ENCODE data around the gene TMEM176B.
"Not testable (repeated sequence)": the region's sequence is repeated elsewhere in the genome, so short reads cannot be mapped to it uniquely, and the experiment has no call there.

Gene TMEM176B

DNA sequence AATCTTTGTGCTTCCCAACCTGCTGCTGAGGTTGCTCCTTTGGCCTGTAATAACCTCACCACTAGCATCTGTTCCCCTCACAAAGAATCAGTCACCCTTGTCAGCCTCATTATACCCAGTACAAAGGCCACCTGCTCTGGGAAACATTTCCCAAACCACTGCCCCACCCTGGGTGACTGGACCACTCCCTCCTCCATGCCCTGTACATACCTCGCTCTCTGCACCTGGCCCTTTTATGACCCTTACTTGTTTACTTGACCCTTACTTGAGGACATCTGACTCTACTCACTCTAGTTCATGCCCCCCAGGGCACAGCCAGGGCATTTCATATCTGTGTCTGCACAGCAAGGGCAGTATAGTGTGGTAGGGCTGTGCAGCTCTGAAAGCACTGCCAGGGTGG is 30.8 kb upstream of the TMEM176B start:
- no peak for DNase-seq
- TF ChIP-seq POLR2A (IDR thresholded peaks at IDR 0.05; ENCODE audit: low read length) = no peak

DNA sequence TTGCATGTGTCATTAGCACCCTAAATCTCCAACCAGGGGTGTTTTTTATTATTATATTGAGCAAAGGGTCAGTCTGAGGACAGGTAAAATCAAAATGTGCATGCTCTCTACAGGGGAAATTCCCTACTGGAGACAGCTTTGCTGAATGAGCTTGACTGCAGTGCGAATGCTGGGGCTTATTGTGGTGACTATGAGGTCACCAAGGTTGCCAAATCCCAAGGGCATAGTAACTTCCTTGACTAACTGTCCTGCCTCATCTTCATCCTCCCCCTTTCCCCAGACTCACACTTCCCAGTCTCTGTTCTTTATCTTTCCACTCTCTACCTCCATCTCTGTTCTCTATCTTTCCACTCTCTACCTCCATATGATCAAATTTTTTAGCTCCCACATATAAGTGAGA is 29.3 kb upstream of the TMEM176B start:
- TF ChIP-seq POLR2A (IDR thresholded peaks at IDR 0.05; ENCODE audit: low read length) = no peak
- no peak for TF ChIP-seq GATA1 (IDR thresholded peaks at IDR 0.05; ENCODE audit: low read depth, low read length)
- DNase-seq = no peak

DNA sequence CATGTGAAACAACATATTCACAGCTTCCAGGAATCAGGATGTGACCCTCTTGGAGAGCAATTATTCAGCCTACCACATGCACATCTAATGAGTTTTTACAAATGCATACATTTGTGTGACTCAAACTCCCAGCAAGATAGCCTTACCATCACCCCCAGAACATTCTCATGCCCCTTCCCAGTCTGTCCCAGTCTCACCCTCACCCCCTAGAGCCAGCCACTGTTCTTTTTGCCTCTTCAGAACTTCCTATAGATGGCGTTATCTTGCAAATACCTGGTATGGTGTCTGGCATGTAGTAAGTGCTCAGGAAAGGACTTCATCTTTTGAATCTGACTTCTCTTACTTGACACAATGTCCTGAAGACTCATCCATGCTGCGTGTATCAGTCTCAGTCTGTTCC is 28.2 kb upstream of the TMEM176B start:
- TF ChIP-seq GATA1 (IDR thresholded peaks at IDR 0.05; ENCODE audit: low read depth, low read length) (no peak), POLR2A (IDR thresholded peaks at IDR 0.05; ENCODE audit: low read length) (no peak)
- no peak for DNase-seq

DNA sequence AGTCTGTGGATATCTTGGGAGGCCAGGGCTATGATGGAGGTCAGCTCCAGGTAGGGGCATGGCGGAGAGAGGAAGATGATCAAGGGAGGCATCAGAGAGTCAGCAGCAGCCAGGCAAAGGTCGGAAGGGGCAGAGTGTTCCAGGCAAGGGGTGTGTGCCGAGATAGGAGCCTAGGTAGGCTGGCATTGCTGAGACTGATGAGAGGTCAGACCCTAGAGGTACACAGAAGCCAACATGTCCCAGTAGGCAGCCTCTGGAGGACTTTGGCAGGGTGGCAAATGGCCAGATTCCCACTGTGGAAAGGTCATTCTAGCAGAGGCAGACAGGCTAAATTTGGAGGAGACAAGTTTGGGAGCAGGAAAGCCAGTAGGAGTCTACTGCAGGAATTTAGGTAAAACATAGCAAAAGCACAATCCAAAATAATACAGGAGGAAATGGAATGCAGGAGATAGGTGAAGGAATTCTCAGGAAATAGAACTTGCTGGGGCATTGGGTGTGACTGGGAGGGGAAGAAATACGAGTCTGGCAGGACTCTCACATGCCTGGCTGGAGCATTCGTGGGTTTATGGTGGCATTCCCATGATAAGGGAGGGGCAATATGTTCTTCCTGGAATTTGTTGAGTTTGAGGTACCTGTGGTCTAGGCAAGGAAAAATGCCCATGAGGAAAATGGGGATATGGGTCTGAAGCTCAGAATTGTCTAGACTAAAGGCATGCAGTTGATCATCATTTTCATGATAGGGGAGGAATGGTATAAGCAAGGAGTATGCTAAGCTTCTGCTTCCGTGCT is 26.1 kb upstream of the TMEM176B start:
- no peak for DNase-seq
- TF ChIP-seq POLR2A (IDR thresholded peaks at IDR 0.05; ENCODE audit: low read length) (no peak), GATA1 (IDR thresholded peaks at IDR 0.05; ENCODE audit: low read depth, low read length) (no peak)

DNA sequence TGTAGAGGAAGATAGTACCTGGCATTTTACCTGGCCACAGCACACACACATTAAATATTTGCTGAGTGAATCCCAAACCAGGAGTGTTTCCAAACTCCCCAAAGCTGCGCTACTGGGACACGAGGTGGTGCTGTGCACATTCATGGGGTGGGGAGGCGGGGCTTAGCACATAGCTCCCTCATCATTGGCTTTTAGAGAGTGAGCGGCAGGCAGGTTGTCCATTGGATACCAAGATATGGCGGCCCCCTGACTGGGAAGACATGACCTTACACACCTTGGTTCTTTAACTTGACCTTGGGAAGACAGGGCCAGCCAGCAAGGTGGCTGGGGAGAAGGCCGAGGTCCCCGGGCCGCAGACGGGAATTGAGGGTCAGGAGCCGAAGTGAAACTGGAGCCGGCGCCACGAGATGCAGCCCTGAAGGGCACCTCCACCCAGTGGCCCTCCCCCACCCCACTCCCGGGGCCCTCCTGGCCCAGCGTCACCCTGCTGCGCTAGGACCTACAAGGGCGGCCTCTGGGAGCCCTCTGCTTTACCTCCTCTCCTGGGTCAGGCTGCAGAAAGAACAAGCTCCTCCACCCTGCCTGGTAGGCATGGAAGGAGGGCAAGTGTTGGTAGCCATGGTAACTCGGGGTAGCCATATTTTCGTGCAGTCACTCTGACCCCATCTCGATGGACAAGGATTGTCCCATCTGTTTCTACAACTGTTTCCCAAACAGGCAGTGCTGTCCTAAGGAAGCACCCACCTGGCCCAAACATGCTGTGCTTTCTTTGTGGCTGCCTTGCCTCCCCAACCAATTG is 24.4 kb upstream of the TMEM176B start:
- TF ChIP-seq POLR2A (IDR thresholded peaks at IDR 0.05; ENCODE audit: low read length) = no peak
- no peak for TF ChIP-seq GATA1 (IDR thresholded peaks at IDR 0.05; ENCODE audit: low read depth, low read length)
- peak in 1 of 2 experiments; percentile 7 for DNase-seq

DNA sequence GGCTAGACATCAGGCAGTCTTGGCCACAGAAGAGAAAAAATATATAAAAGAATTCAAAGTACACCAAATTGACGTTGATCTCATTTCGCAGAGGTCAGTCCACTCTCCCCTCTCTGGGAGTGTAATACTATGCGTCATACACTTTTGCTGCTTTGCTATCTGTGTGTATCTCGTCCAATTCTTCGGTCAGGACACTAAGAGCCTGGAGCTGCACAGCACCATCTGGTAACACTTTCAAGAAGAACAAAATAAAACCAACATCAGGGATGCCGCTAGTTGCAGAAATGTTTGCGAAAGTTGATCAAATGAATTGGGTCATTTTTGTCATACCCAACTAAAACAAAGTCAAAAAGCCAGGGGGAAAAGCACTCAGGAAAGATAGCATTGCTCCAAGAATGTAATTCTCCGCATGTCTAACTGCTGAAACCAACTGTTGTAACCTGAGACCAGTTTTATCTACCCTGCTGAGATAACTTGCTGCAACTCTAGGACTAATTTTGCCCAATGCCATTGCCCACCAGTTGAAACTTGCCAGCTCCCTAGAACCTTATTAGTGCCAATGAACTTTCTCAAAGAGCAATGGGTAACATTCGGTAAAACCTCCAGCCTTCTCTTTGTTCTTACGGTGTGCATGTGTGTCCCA is 23.4 kb upstream of the TMEM176B start:
- TF ChIP-seq POLR2A (IDR thresholded peaks at IDR 0.05; ENCODE audit: low read length) (no peak), GATA1 (IDR thresholded peaks at IDR 0.05; ENCODE audit: low read depth, low read length) (no peak)
- no peak for DNase-seq

DNA sequence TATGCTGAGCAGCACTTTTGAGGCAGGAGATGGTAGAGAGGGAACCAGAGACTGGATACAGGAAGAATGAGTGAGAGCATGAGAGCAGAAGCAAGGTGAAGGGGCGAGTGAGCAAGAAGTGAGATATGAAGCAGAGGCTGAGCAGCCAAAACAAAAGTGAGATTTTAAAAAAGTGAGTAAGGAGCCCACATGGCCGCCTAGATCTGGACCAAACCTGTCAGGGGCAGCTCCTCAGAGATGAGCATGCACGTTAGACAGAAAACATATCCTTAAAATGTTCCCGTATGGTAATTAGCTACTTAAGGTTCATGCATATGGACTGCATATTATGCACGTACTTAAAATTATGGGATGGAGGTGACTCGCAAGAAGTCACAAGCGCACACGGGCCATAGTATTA is 22.9 kb upstream of the TMEM176B start:
- TF ChIP-seq GATA1 (IDR thresholded peaks at IDR 0.05; ENCODE audit: low read depth, low read length) = no peak
- no peak for TF ChIP-seq POLR2A (IDR thresholded peaks at IDR 0.05; ENCODE audit: low read length)
- no peak for DNase-seq

DNA sequence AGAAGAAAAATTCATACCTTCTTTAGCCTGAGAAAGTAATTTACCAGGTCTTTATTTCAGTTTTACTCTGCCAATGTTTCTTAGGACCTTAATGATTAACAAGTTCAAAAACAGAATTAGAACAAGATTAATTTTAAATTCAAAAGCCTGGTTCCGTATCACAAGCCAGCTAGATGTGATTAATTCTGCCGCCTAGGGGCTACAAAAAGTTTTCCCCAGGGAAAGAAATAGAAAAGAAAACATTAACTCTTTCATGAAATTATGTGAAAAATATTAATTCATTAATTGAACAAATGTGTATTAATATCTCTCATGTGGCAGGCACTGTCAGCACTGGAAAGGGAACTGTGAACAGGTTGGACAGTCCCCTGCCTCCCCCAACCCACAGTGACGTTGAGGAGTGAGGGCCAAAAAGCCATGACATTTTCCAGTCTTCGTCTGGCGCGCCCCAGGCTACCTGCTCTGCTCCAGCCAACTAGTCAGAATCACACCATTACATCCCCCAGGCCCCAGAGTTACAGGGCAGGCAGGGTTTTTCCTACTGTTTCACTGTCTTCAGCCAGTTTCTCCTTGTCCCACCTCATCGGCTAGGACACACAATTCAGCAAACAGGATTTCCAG is 20.5 kb upstream of the TMEM176B start:
- TF ChIP-seq POLR2A (IDR thresholded peaks at IDR 0.05; ENCODE audit: low read length) (no peak), GATA1 (IDR thresholded peaks at IDR 0.05; ENCODE audit: low read depth, low read length) (no peak)
- no peak for DNase-seq

DNA sequence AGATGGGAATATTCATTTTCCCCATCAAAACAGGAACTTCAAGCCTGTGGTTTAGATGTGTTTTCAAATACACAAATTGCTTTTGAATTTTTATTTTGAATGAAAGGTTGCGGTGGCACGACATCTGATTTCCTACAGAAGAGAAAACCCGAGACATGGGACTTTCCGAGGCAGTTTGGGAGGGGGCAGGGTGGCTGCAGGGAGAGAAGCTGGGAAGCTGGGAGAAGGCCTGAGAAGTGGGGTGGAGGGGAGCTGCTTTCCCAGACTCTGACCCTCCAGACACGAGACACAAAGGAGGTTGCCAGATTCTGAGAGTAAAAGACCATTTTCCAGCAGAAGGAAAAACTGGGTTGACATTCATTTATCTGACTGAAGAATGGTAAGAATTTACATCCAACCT is 20.0 kb upstream of the TMEM176B start:
- TF ChIP-seq GATA1 (IDR thresholded peaks at IDR 0.05; ENCODE audit: low read depth, low read length) (no peak), POLR2A (IDR thresholded peaks at IDR 0.05; ENCODE audit: low read length) (no peak)
- no peak for DNase-seq

DNA sequence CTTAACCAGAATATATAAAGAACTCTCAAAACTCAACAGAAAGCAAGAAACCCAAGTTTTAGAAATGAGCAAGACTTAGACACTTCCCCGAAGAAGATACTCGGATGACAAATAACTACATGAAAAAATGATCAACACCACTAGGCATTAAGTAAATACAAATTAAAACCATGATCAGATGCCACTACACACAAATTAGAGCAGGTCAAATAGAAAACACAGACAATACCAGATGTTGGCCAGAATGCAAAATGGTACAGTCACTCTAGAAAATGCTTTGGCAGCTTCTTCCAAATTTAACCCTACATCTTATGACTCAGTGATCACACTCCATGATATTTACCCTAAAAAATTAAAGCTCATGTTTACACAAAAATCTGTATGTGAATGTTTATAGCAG is 18.8 kb upstream of the TMEM176B start:
- TF ChIP-seq POLR2A (IDR thresholded peaks at IDR 0.05; ENCODE audit: low read length) = no peak
- no peak for TF ChIP-seq GATA1 (IDR thresholded peaks at IDR 0.05; ENCODE audit: low read depth, low read length)
- no peak for DNase-seq

DNA sequence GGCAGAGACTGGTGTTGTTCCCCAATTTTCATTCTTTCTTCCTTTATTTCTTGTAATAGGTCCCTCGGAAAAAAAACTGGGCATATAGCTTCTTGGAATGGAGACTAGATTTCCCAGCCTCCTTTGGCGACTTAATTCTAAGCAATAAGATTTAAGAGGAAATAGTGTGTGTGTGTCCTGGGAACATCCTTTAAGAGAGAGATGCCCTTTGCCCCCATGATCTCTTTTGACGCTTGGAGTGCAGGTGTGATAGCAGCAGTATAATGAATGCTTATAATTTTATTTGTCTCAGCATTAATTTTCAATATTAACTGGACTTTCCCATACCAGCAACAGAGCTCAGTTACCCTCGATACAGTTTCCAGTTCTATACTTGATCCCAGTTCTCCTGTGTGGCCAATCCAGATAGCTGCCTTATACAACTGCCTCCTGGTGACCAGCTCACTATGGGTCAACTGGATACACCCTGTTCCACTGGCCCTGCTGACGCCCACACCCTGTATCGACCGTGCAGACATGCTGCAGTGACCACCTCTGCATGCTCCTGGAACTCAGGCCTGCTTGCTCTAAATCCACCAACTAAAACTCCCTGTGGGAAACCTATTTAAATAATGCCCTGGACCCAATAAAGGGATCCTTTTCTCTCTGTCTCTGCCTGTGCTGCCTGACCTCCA is 14.3 kb upstream of the TMEM176B start:
- no peak for TF ChIP-seq GATA1 (IDR thresholded peaks at IDR 0.05; ENCODE audit: low read depth, low read length)
- no peak for TF ChIP-seq POLR2A (IDR thresholded peaks at IDR 0.05; ENCODE audit: low read length)
- no peak for DNase-seq

DNA sequence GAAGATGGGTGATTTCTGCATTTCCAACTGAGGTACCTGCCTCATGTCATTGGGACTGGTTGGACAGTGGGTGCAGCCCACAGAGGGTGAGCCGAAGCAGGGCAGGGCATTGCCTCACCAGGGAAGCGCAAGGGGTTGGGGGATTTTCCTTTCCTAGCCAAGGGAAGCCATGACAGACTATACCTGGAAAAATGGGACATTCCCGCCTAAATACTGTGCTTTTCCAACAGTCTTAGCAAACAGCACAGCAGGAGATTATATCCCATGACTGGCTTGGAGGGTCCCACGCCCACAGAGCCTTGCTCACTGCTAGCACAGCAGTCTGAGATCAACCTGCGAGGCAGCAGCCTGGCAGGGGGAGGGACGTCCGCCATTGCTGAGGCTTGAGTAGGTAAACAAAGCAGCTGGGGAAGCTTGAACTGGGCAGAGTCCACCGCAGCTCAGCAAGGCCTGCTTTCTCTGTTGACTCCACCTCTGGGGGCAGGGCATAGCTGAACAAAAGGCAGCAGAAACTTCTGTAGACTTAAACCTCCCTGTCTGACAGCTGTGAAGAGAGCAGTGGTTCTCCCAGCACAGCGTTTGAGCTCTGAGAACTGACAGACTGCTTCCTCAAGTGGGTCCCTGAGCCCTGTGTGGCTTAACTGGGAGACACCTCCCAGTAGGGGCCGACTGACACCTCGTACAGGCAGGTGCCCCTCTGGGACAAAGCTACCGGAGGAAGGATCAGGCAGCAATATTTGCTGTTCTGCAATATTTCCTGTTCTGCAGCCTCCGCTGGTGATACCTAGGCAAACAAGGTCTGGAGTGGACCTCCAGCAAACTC is 7.7 kb upstream of the TMEM176B start:
- not testable (repeated sequence) for DNase-seq

DNA sequence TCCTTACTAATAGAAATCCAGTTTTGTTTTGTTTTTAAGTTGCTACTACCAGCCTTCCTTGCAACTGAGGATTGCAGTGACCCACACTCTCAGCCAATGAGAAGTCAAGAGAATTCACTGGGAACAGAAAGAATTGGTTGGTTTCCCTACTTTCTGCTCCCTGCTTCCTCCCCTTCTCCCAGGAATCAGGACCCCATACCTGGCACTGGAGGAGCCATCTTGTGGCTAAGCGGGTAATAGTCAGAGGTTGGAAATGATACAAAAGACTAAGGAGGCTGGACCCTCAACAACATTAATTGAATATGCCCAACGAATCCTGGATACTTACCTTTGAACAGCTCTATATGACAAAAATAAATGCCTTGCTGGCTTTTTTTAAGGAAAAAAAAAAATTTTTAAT is 6.7 kb upstream of the TMEM176B start:
- DNase-seq = no peak
- TF ChIP-seq POLR2A (IDR thresholded peaks at IDR 0.05; ENCODE audit: low read length) (no peak), GATA1 (IDR thresholded peaks at IDR 0.05; ENCODE audit: low read depth, low read length) (no peak)
